ENCODE data around the gene POLN.
A peak's percentile ranks its signal among the peaks of the same experiment; 100 is the strongest.
"Not testable (repeated sequence)": the region's sequence is repeated elsewhere in the genome, so short reads cannot be mapped to it uniquely, and the experiment has no call there.

The POLN gene

GRCh38 chr4:2250357-2251072 lies 8.6 kb upstream of the POLN start:
- no peak for DNase-seq

GRCh38 chr4:2249526-2250356 lies 7.8 kb upstream of the POLN start:
- no peak for DNase-seq

- DNase-seq = no peak
Measured at GRCh38 chr4:2248821-2249261, 6.9 kb upstream of the POLN start.

GRCh38 chr4:2248044-2248780 lies 6.3 kb upstream of the POLN start:
- no peak for DNase-seq

GRCh38 chr4:2247128-2248043 lies 5.5 kb upstream of the POLN start:
- no peak for DNase-seq

- DNase-seq = no peak
Measured at GRCh38 chr4:2246384-2247127, 4.6 kb upstream of the POLN start.

GRCh38 chr4:2245787-2246275 lies 3.9 kb upstream of the POLN start:
- no peak for DNase-seq

GRCh38 chr4:2245057-2245786 lies 3.3 kb upstream of the POLN start:
- no peak for DNase-seq

- no peak for DNase-seq
Measured at GRCh38 chr4:2243681-2244380, 1.9 kb upstream of the POLN start.

GRCh38 chr4:2241003-2241402 lies 918 bp downstream of the POLN start:
- no peak for DNase-seq

GRCh38 chr4:2236944-2237666 lies 4.8 kb downstream of the POLN start:
- DNase-seq = no peak

- no peak for DNase-seq
Measured at GRCh38 chr4:2231082-2231481, 10.8 kb downstream of the POLN start.

GRCh38 chr4:2226261-2226660 lies 15.7 kb downstream of the POLN start:
- DNase-seq = no peak

GRCh38 chr4:2222838-2223237 lies 19.1 kb downstream of the POLN start:
- DNase-seq = no peak

GRCh38 chr4:2221378-2221777 lies 20.5 kb downstream of the POLN start:
- not testable (repeated sequence) for DNase-seq

GRCh38 chr4:2220016-2220630 lies 21.8 kb downstream of the POLN start:
- peak; percentile 47 to 64 for DNase-seq

- DNase-seq = no peak
Measured at GRCh38 chr4:2219233-2219760, 22.6 kb downstream of the POLN start.

- no peak for DNase-seq
Measured at GRCh38 chr4:2218436-2218835, 23.5 kb downstream of the POLN start.

- DNase-seq = no peak
Measured at GRCh38 chr4:2217726-2218125, 24.2 kb downstream of the POLN start.

Measured in NCI-H187 (cell line).